Measurements from ENCODE around the gene TMEM88. TPM values are rescaled to one million over a fixed set of nuclear protein-coding genes. Genes with fewer than 3 reads are reported as not detected.

TMEM88 gene
- total RNA-seq, 1 experiment from 2014 or later: 2.8 TPM

DNA sequence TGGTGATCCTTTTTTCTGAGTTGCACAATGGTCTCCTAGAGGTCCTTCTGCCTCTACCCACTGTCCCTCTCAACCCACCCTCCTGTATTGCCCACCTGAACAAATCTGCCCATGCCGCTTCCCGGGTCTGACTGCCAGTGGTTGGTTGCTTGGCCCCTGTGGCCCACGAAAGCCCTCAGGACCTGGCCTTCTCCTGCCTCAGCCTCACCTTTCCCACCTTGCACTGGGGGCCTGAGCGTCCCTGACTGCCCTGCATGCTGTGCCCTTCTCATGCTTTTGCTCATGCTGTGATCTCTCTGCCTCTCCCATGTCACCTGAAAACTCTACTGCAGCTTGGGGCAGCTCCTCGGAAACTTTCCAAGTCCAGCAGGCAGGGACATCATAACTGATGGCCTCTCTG, 34.6 kb upstream of the TMEM88 start (continued):
- TF ChIP-seq, protein P1, sequence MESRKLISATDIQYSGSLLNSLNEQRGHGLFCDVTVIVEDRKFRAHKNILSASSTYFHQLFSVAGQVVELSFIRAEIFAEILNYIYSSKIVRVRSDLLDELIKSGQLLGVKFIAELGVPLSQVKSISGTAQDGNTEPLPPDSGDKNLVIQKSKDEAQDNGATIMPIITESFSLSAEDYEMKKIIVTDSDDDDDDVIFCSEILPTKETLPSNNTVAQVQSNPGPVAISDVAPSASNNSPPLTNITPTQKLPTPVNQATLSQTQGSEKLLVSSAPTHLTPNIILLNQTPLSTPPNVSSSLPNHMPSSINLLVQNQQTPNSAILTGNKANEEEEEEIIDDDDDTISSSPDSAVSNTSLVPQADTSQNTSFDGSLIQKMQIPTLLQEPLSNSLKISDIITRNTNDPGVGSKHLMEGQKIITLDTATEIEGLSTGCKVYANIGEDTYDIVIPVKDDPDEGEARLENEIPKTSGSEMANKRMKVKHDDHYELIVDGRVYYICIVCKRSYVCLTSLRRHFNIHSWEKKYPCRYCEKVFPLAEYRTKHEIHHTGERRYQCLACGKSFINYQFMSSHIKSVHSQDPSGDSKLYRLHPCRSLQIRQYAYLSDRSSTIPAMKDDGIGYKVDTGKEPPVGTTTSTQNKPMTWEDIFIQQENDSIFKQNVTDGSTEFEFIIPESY (IDR thresholded peaks at IDR 0.05; ENCODE audit: extremely low read depth, insufficient replicate concordance, low read length): no peak
- TF ChIP-seq YY1 (IDR thresholded peaks at IDR 0.05; ENCODE audit: extremely low read depth, insufficient replicate concordance, low read depth, low read length): no peak
- TF ChIP-seq TCF7L2 (IDR thresholded peaks at IDR 0.05; ENCODE audit: borderline replicate concordance, extremely low read depth, insufficient read depth, insufficient read length): no peak
- no peak for TF ChIP-seq POLR2A (IDR thresholded peaks at IDR 0.05; ENCODE audit: borderline replicate concordance, extremely low read depth, insufficient read depth, insufficient read length)
- TF ChIP-seq CBX3 (IDR thresholded peaks at IDR 0.05; ENCODE audit: low read depth): no peak
- TF ChIP-seq ELF1 (IDR thresholded peaks at IDR 0.05; ENCODE audit: borderline replicate concordance, low read depth): no peak

DNA sequence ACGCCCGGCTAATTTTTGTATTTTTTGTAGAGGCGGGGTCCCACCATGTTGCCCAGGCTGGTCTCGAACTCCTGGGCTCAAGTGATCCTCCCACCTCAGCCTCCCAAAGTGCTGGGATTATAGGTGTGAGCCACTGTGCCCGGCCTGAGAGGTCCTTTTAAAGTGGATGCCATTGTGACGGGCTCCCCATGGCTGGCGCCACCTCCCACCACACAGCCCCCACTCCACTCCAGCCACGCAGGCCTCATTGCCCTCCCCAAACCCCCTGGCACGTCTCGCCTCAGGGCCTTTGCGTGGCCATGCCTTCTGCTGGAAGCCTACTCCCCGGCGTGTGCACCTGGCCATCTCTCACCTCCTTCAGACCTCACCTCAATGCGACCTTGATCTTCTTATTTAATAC, 32.7 kb upstream of the TMEM88 start:
- Histone ChIP-seq H3K27ac (ENCODE audit: low read depth, low read length) (no peak overlapping the region), H3K27me3 (ENCODE audit: insufficient read depth, low read length) (no peaks in the 10 kb centered on the region), H4K20me1 (ENCODE audit: insufficient read depth) (no peaks in the 10 kb centered on the region), H3K4me1 (ENCODE audit: control insufficient read depth in 1 of 2, insufficient read depth in 2 of 2, low read length in 2 of 2) (peaks cover 0 to 15% of the 10 kb centered on the region in 2 experiments; a peak in 2 of 4 replicates), H3K4me3 (replicated peaks in 1 of 2; ENCODE audit: low read depth in 1 of 2, low read length in 2 of 2) (no peak overlapping the region), H3K9me3 (ENCODE audit: control insufficient read depth in 1 of 2, insufficient read depth in 1 of 2, low read depth in 1 of 2, low read length in 2 of 2) (no peaks in the 10 kb centered on the region), H2AFZ (ENCODE audit: low read depth, low read length, poor library complexity, severe bottlenecking) (no peak overlapping the region), H3K9ac (ENCODE audit: low read length) (no peak overlapping the region), H3K36me3 (ENCODE audit: control insufficient read depth in 1 of 2, insufficient read depth in 2 of 2, low read length in 2 of 2) (no peaks in the 10 kb centered on the region), H3K79me2 (ENCODE audit: insufficient read depth, low read length) (no peaks in the 10 kb centered on the region), H3K4me2 (ENCODE audit: low read length) (no peak overlapping the region), H3K9me2 (ENCODE audit: insufficient read depth) (no peaks in the 10 kb centered on the region)
- intact Hi-C loops (cut with micrococcal nuclease): loop anchor here (1.0 to 5.0 kb wide), 4 partner anchors 29 to 167 kb away; no protein-coding TSS in a partner anchor
- ATAC-seq (no peak), DNase-seq (ENCODE audit: low read depth, low spot score) (no peak)
- TF ChIP-seq EZH2phosphoT487 (IDR thresholded peaks at IDR 0.05; ENCODE audit: borderline replicate concordance): no peak
- TF ChIP-seq EGR1 (IDR thresholded peaks at IDR 0.05; ENCODE audit: low read depth): no peak
- no peak for TF ChIP-seq POLR2A (IDR thresholded peaks at IDR 0.05; ENCODE audit: borderline replicate concordance, extremely low read depth, insufficient read depth, insufficient read length)
- TF ChIP-seq SP1 (IDR thresholded peaks at IDR 0.05; ENCODE audit: low read depth): no peak
- TF ChIP-seq SRF (IDR thresholded peaks at IDR 0.05; ENCODE audit: low read depth): no peak
- TF ChIP-seq POLR2AphosphoS5 (IDR thresholded peaks at IDR 0.05; ENCODE audit: low read depth, low read length): no peak
- TF ChIP-seq, protein P2, sequence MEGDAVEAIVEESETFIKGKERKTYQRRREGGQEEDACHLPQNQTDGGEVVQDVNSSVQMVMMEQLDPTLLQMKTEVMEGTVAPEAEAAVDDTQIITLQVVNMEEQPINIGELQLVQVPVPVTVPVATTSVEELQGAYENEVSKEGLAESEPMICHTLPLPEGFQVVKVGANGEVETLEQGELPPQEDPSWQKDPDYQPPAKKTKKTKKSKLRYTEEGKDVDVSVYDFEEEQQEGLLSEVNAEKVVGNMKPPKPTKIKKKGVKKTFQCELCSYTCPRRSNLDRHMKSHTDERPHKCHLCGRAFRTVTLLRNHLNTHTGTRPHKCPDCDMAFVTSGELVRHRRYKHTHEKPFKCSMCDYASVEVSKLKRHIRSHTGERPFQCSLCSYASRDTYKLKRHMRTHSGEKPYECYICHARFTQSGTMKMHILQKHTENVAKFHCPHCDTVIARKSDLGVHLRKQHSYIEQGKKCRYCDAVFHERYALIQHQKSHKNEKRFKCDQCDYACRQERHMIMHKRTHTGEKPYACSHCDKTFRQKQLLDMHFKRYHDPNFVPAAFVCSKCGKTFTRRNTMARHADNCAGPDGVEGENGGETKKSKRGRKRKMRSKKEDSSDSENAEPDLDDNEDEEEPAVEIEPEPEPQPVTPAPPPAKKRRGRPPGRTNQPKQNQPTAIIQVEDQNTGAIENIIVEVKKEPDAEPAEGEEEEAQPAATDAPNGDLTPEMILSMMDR (IDR thresholded peaks at IDR 0.05 in 2 of 3, conservative IDR thresholded peaks at IDR 0.05 in 1 of 3; ENCODE audit: borderline replicate concordance in 1 of 3, insufficient read depth in 1 of 3, low read depth in 2 of 3, low read length in 2 of 3): no peak
- ChIA-PET CTCF (interaction anchor here (1.0 to 1.6 kb wide), 5 partner anchors 9 to 167 kb away, joined by 3 to 6 read pairs (median 4); no protein-coding TSS in a partner anchor), POLR2A (interaction anchor here (1.0 kb wide), 1 partner anchor 22 kb away, joined by 3 read pairs; no protein-coding TSS in a partner anchor), RAD21 (ENCODE audit: low non-redundant PET in 1 of 2, low total read pairs in 2 of 2, uncharacterized antibody in 2 of 2, unreplicated experiment in 2 of 2) (no interaction called here)
- no TSS peak for BruUV-seq (replicated peaks)

Measured in HCT116 (cell line).